ENCODE data around the gene TARS1. TPM values are rescaled to one million over a fixed set of nuclear protein-coding genes. Genes with fewer than 3 reads are reported as not detected.

The TARS1 gene
- total and polyA plus RNA-seq, 7 donors: 81.7 to 151 (median 117) TPM

DNA sequence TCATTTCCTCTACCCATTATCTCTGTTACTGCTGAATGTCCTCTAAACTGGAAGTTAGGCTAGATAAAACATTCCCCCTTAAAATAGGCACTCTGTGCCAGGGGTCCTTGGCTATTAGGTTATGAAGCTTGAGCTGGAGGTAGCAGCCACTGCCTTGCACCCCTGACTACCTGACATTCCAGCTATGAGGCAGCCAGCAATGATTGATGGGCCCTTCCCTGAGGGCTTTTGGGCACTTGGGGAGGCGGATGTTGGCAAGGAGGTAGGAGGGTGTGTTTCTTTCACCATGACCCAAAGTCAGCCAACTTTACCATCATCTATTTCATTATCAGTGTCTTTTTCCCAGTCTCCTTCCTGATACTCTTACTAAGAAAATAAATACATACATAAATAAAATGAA is 17.1 kb downstream of the TARS1 start:
- no peaks in the 10 kb centered on the region for H3K9me3 ChIP-seq
- no peak for TF ChIP-seq POLR2AphosphoS5 (IDR thresholded peaks at IDR 0.05)
- TF ChIP-seq, protein P1, sequence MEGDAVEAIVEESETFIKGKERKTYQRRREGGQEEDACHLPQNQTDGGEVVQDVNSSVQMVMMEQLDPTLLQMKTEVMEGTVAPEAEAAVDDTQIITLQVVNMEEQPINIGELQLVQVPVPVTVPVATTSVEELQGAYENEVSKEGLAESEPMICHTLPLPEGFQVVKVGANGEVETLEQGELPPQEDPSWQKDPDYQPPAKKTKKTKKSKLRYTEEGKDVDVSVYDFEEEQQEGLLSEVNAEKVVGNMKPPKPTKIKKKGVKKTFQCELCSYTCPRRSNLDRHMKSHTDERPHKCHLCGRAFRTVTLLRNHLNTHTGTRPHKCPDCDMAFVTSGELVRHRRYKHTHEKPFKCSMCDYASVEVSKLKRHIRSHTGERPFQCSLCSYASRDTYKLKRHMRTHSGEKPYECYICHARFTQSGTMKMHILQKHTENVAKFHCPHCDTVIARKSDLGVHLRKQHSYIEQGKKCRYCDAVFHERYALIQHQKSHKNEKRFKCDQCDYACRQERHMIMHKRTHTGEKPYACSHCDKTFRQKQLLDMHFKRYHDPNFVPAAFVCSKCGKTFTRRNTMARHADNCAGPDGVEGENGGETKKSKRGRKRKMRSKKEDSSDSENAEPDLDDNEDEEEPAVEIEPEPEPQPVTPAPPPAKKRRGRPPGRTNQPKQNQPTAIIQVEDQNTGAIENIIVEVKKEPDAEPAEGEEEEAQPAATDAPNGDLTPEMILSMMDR (IDR thresholded peaks at IDR 0.05): no peak
- DNase-seq: no peak
- 95 to 100% methylated on average over 1 of the region's 1 CpG for WGBS, 2 donors
- H3K36me3 ChIP-seq: peaks cover 44 to 98% (median 68%) of the 10 kb centered on the region in 4 donors
- intact Hi-C loops (cut with DNase I): no loop called here
- no peak overlapping the region for H3K4me3 ChIP-seq
- H3K4me1 ChIP-seq: peaks cover 0 to 3% (median 0%) of the 10 kb centered on the region in 4 donors
- H3K27me3 ChIP-seq: no peaks in the 10 kb centered on the region
- no peak overlapping the region for H3K27ac ChIP-seq

DNA sequence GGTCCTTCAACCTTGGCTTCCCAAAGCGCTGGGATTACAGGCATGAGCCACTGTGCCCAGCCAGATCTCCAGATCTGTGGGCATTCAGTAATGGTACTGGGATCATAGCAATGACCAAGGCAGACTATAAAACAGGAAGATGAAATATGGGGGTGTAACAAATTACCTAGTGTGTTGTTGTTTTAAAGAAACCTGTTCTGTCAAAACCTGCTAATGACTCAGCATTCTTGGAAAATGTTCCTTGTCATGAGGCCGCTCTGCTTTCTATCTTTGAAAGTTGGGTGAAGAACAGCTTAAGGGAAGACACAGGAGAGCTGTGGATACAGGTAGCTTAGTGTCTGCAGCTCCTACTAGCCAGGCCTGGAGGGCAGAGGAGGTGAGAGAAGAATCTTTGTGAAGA is 19.4 kb downstream of the TARS1 start:
- TF ChIP-seq, protein P1 (IDR thresholded peaks at IDR 0.05): no peak
- TF ChIP-seq POLR2AphosphoS5 (IDR thresholded peaks at IDR 0.05): no peak
- no peak for TF ChIP-seq POLR2A (IDR thresholded peaks at IDR 0.05)
- no peak for TF ChIP-seq EP300 (IDR thresholded peaks at IDR 0.05)
- no peak for DNase-seq
- Histone ChIP-seq H3K4me3 (no peak overlapping the region), H3K27ac (no peak overlapping the region), H3K27me3 (no peaks in the 10 kb centered on the region), H3K4me1 (peaks cover 0 to 3% (median 0%) of the 10 kb centered on the region in 4 donors), H3K9me3 (no peaks in the 10 kb centered on the region), H3K36me3 (peaks cover 51 to 100% (median 74%) of the 10 kb centered on the region in 4 donors)
- 97% methylated on average over 2 of the region's 2 CpGs for WGBS, 2 donors
- intact Hi-C loops (cut with DNase I): no loop called here

DNA sequence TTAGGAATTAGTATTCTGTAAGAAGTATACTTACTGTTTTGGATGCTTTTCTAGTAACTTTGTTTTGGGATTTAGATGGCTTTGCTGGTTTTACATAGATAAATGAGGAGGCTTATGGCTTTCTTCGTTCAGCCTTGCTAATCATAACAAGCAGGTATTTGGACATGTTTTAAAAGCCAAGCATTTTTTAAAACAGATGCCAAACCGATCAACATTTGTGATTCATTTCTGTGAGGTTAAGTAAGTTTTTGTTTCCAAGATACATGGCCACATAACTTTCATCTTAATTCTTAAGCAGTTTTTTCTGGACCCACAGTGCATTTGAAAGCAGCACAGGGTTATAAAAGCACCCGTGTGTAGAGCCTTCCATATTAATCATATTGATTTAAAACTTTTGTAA is 21.7 kb downstream of the TARS1 start:
- H3K36me3 ChIP-seq: peaks cover 39 to 100% (median 65%) of the 10 kb centered on the region in 4 donors
- no peaks in the 10 kb centered on the region for H3K4me1 ChIP-seq
- TF ChIP-seq EP300 (IDR thresholded peaks at IDR 0.05): no peak
- no peak for TF ChIP-seq POLR2AphosphoS5 (IDR thresholded peaks at IDR 0.05)
- no peak for TF ChIP-seq POLR2A (IDR thresholded peaks at IDR 0.05)
- TF ChIP-seq, protein P1 (IDR thresholded peaks at IDR 0.05): no peak
- no peak for DNase-seq
- no peak overlapping the region for H3K27ac ChIP-seq
- no peaks in the 10 kb centered on the region for H3K27me3 ChIP-seq
- H3K4me3 ChIP-seq: no peak overlapping the region
- intact Hi-C loops (cut with DNase I): no loop called here
- no peaks in the 10 kb centered on the region for H3K9me3 ChIP-seq
- 83 to 91% methylated on average over 3 of the region's 3 CpGs for WGBS, 2 donors

DNA sequence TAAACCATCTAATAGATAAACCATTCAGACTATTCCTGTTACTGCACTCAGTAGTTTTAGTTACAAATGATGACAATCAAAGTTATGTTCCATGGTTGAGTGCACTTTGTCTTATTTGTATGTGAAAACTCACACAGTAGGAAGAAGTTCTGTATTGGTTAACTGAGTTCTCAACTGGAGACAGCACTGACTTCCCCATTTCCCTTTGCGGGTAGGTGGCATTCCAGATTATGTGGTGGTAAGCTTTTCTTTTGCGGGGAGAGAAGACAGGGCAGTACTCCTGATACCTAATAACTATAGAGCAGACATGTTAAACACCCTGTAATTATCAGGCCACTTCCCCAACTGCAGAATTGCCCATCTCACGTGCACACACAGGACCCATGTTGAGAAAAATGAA is 24.4 kb downstream of the TARS1 start:
- TF ChIP-seq, protein P1 (IDR thresholded peaks at IDR 0.05): no peak
- TF ChIP-seq EP300 (IDR thresholded peaks at IDR 0.05) (no peak), POLR2A (IDR thresholded peaks at IDR 0.05) (no peak), POLR2AphosphoS5 (IDR thresholded peaks at IDR 0.05) (no peak)
- H3K27me3 ChIP-seq: no peaks in the 10 kb centered on the region
- WGBS, 2 donors: 92 to 93% methylated on average over 3 of the region's 3 CpGs
- no peak for DNase-seq
- intact Hi-C loops (cut with DNase I): no loop called here
- no peak overlapping the region for H3K27ac ChIP-seq
- no peaks in the 10 kb centered on the region for H3K4me1 ChIP-seq
- H3K36me3 ChIP-seq: peaks cover 38 to 100% (median 58%) of the 10 kb centered on the region in 4 donors
- no peaks in the 10 kb centered on the region for H3K9me3 ChIP-seq
- H3K4me3 ChIP-seq: no peak overlapping the region

DNA sequence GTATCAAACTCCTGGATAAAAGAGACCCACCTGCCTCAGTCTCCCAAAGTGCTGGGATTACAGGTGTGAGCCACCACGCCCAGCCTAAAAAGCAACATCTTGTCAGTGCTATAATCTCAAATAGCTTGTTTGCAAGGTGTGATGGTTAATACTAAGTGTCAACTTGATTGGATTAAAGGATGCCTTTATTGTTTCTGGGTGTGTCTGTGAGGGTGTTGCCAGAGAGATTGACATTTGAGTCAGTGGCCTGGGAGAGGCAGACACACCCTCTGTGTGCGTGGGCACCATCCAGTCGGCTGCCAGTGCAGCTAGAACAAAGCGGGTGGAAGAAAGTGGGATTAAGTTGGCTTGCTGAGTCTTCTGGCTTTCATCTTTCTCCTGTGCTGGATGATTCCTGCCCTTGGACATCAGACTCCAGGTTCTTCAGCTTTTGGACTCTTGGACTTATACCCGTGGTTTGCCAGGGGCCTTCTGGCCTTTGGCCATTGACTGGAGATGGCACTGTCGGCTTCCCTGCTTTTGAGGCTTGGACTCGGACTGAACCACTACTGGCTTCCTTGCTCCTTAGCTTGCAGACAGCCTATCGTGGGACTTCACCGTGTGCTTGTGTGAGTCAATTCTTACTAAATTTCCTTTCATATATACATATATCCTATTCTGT is 28.1 kb downstream of the TARS1 start:
- Histone ChIP-seq H3K27ac (no peak overlapping the region), H3K27me3 (no peaks in the 10 kb centered on the region), H3K4me1 (no peaks in the 10 kb centered on the region), H3K9me3 (no peaks in the 10 kb centered on the region), H3K4me3 (no peak overlapping the region), H3K36me3 (peaks cover 22 to 100% (median 38%) of the 10 kb centered on the region in 4 donors)
- intact Hi-C loops (cut with DNase I): no loop called here
- DNase-seq: no peak
- WGBS, 2 donors: 71 to 88% methylated on average over 9 of the region's 9 CpGs
- TF ChIP-seq POLR2A (IDR thresholded peaks at IDR 0.05) (no peak), POLR2AphosphoS5 (IDR thresholded peaks at IDR 0.05) (no peak), EP300 (IDR thresholded peaks at IDR 0.05) (no peak)
- TF ChIP-seq, protein P1 (IDR thresholded peaks at IDR 0.05): no peak

Data from sigmoid colon (tissue), 7 donors.